A549 (cell line): Measurements from ENCODE around the gene SLC6A2. TPM values are rescaled to one million over a fixed set of nuclear protein-coding genes. Genes with fewer than 3 reads are reported as not detected.

Source experiments
- ATAC-seq, 2 experiments: fragments of 200-7000 bp in 1 of 2; fragments of >200 bp in 1 of 2; cut with Nextera tagmentation in 1 of 2; cut with Tn5 transposase in 1 of 2; 3 replicates each; pipeline versions ENCODE4 v1.8.0 to v1.9.1; 2018 to 2020; ENCODE audit warnings: mild to moderate bottlenecking in 1 of 2, moderate library complexity in 1 of 2
- CTCF ChIA-PET: fragments of 300-600 bp; sonication (Branson Sonifier 250); formaldehyde crosslinking; extraction: SDS; loops from one replicate; lab custom pipeline; 2021; ENCODE audit warnings: antibody characterized with exemption, inconsistent platforms; lab: Yijun Ruan, JAX
- POLR2A ChIA-PET: fragments of 350-600 bp; formaldehyde crosslinking; extraction: SDS; loops from one replicate; lab custom pipeline; 2021; ENCODE audit warnings: antibody characterized with exemption, inconsistent platforms; lab: Yijun Ruan, JAX
- DNase-seq, 2 experiments: peaks; one replicate each; pipeline versions ENCODE4 v3.0.0 to v3.0.0-alpha.2; 2011 to 2016; ENCODE audit warnings: low read depth in 1 of 2, low spot score in 1 of 2
- FAIRE-seq: peaks from 2 replicates; lab custom pipeline; 2011; peaks lifted over from hg19 to GRCh38; lab: Jason Lieb, UNC
- H3K27ac ChIP-seq, 2 experiments: fragments of >200 bp; sonication (Bioruptor Twin); formaldehyde crosslinking; 3 replicates each; pipeline ENCODE4 v1.5.1; 2016 to 2017
- H3K4me1 ChIP-seq: fragments of >200 bp; sonication (Bioruptor Twin); formaldehyde crosslinking; 3 replicates; pipeline ENCODE4 v1.6.1; 2016
- H3K4me2 ChIP-seq: fragments of >200 bp; sonication (Bioruptor Twin); formaldehyde crosslinking; 3 replicates; pipeline ENCODE4 v1.6.1; 2016
- H3K4me3 ChIP-seq: fragments of >200 bp; sonication (Bioruptor Twin); formaldehyde crosslinking; 3 replicates; pipeline ENCODE4 v1.5.1; 2016
- H3K9me3 ChIP-seq: fragments of >200 bp; sonication (Bioruptor Twin); formaldehyde crosslinking; 3 replicates; pipeline ENCODE4 v1.6.1; 2016
- BCL3 ChIP-seq: fragments of >200 bp; sonication (Bioruptor Twin); formaldehyde crosslinking; IDR thresholded peaks from 3 replicates; pipeline ENCODE4 v1.6.1; 2016
- BHLHE40 ChIP-seq: IDR thresholded peaks from 2 replicates; pipeline ENCODE4 v1.6.1; 2012; ENCODE audit warnings: low read depth, low read length, inconsistent platforms
- CHD2 ChIP-seq: fragments of 150-350 bp; IDR thresholded peaks from 2 replicates; pipeline ENCODE4 v1.6.1; 2014; ENCODE audit warnings: low read length; ENCODE audit not compliant: partially characterized antibody
- EHMT2 ChIP-seq: fragments of 200-600 bp; sonication (generic); IDR thresholded peaks from 2 replicates; pipeline ENCODE4 v1.6.1; 2016; ENCODE audit warnings: antibody characterized with exemption, low read depth, mild to moderate bottlenecking, moderate library complexity
- FOSL2 ChIP-seq, 2 experiments: fragments of 450-650 bp in 1 of 2; fragments of >200 bp in 1 of 2; sonication (Bioruptor Twin) in 1 of 2; formaldehyde crosslinking; IDR thresholded peaks; 2 replicates each; pipeline versions ENCODE4 v1.5.0 to v1.6.1; 2016 to 2020; ENCODE audit warnings: mild to moderate bottlenecking in 1 of 2, moderate library complexity in 1 of 2
- GATA3 ChIP-seq: IDR thresholded peaks from 2 replicates; pipeline ENCODE4 v1.6.1; 2012; ENCODE audit warnings: borderline replicate concordance
- HDAC2 ChIP-seq: fragments of 200-600 bp; sonication (generic); IDR thresholded peaks from 2 replicates; pipeline ENCODE4 v1.6.1; 2016
- HEYL ChIP-seq: fragments of 250-450 bp; sonication (Bioruptor Pico); IDR thresholded peaks from 2 replicates; pipeline ENCODE4 v1.8.0; 2021; ENCODE audit warnings: mild to moderate bottlenecking, moderate library complexity
- HOXB5 ChIP-seq: fragments of 250-450 bp; sonication (Bioruptor Pico); IDR thresholded peaks from 2 replicates; pipeline ENCODE4 v1.5.0; 2020; ENCODE audit warnings: mild to moderate bottlenecking, moderate library complexity
- JUN ChIP-seq, 2 experiments: fragments of >200 bp; sonication (Bioruptor Twin); formaldehyde crosslinking; IDR thresholded peaks; 2 replicates in 1 of 2; 3 replicates in 1 of 2; pipeline ENCODE4 v1.6.1; 2016 to 2017
- KDM1A ChIP-seq: fragments of 200-600 bp; sonication (generic); IDR thresholded peaks from 2 replicates; pipeline ENCODE4 v1.6.1; 2016; ENCODE audit warnings: low read depth, mild to moderate bottlenecking
- NPAS2 ChIP-seq: fragments of 250-450 bp; sonication (Bioruptor Pico); IDR thresholded peaks from 2 replicates; pipeline ENCODE4 v1.8.0; 2022; ENCODE audit warnings: mild to moderate bottlenecking, moderate library complexity, borderline replicate concordance
- POLR2AphosphoS2 ChIP-seq: conservative IDR thresholded peaks from 2 replicates; pipeline ENCODE4 v1.6.1; 2012; ENCODE audit warnings: low read length, improper control_type of control experiment, inconsistent platforms
- RARB ChIP-seq: fragments of 250-450 bp; sonication (Bioruptor Pico); IDR thresholded peaks from 2 replicates; pipeline ENCODE4 v1.8.0; 2021; ENCODE audit warnings: mild to moderate bottlenecking, moderate library complexity
- REST ChIP-seq: fragments of 200-600 bp; sonication (generic); IDR thresholded peaks from 2 replicates; pipeline ENCODE4 v1.6.1; 2016; ENCODE audit warnings: antibody characterized with exemption, mild to moderate bottlenecking, moderate library complexity
- RFX5 ChIP-seq: fragments of 450-650 bp; IDR thresholded peaks from 2 replicates; pipeline ENCODE4 v1.7.1; 2014; ENCODE audit warnings: antibody characterized with exemption, mild to moderate bottlenecking, moderate library complexity
- RNF2 ChIP-seq: fragments of 200-600 bp; sonication (generic); IDR thresholded peaks from 2 replicates; pipeline ENCODE4 v1.6.1; 2016; ENCODE audit warnings: low read depth, mild to moderate bottlenecking, antibody characterized with exemption, moderate library complexity, borderline replicate concordance
- ZFP36 ChIP-seq: fragments of 450-650 bp; IDR thresholded peaks from 2 replicates; pipeline ENCODE4 v1.6.1; 2014; ENCODE audit warnings: borderline replicate concordance; ENCODE audit not compliant: partially characterized antibody
- ZNF302 ChIP-seq: fragments of 250-450 bp; sonication (Bioruptor Pico); IDR thresholded peaks from 2 replicates; pipeline ENCODE4 v1.9.0; 2021; ENCODE audit warnings: inconsistent platforms, mild to moderate bottlenecking, moderate library complexity
- WGBS: methylation state at CpG from one replicate; pipeline ENCODE4 v1.1.6; 2017; ENCODE audit errors: missing lambda C conversion rate; 5-methylcytosine and 5-hydroxymethylcytosine counted together
- polyA plus RNA-seq, 4 experiments: library from polyadenylated mRNA; depleted of rRNA in 3 of 4; stranded (reverse); fragments of >200 nt; fragmentation: RNase III in 1 of 4; extraction: RNeasy Plus Mini Kit Qiagen cat#74134 plus additional on column Dnase treatment in 1 of 4; gene quantifications; 2 replicates in 3 of 4; 3 replicates in 1 of 4; pipeline ENCODE4 v1.2.3, GENCODE V29; 2011 to 2017
- TF ChIP-seq, protein P1 (sequence below): fragments of 150-350 bp; IDR thresholded peaks from 2 replicates; pipeline ENCODE4 v1.6.1; 2014; ENCODE audit warnings: low read depth, mild to moderate bottlenecking, low read length
- TF ChIP-seq, protein P2 (sequence below): fragments of 250-450 bp; sonication (Bioruptor Pico); IDR thresholded peaks from 2 replicates; pipeline ENCODE4 v1.5.0; 2020; ENCODE audit warnings: low read depth, mild to moderate bottlenecking, moderate library complexity

SLC6A2 gene
- polyA plus RNA-seq, 2 of the 4 experiments (the other 2 are of a cell fraction) = not detected

- CTCF ChIA-PET = interaction anchor here (1.9 to 26.4 kb wide), 2 partner anchors 8 to 225 kb away, joined by 4 to 554 read pairs; no protein-coding TSS in a partner anchor
- POLR2A ChIA-PET = no interaction called here
- H3K4me1 ChIP-seq = peaks cover 4% of the 10 kb centered on the region; the same call in 2 of the 3 replicates
- FAIRE-seq (no peak), ATAC-seq (no peak), DNase-seq (no peak)
- no peak overlapping the region for H3K4me3 ChIP-seq
- TF ChIP-seq JUN (IDR thresholded peaks at IDR 0.05) (no peak), ZFP36 (no peak), BCL3 (no peak), POLR2AphosphoS2 (no peak), FOSL2 (IDR thresholded peaks at IDR 0.05) (no peak), FOSL2 (CRISPR knock-in tag; IDR thresholded peaks at IDR 0.05) (no peak), BHLHE40 (no peak), CHD2 (no peak), NPAS2 (CRISPR knock-in tag) (no peak), REST (no peak), GATA3 (no peak), KDM1A (no peak), RFX5 (no peak), RARB (no peak), HOXB5 (CRISPR knock-in tag) (no peak), EHMT2 (no peak), ZNF302 (no peak), RNF2 (no peak), HDAC2 (no peak)
- TF ChIP-seq, protein P1, sequence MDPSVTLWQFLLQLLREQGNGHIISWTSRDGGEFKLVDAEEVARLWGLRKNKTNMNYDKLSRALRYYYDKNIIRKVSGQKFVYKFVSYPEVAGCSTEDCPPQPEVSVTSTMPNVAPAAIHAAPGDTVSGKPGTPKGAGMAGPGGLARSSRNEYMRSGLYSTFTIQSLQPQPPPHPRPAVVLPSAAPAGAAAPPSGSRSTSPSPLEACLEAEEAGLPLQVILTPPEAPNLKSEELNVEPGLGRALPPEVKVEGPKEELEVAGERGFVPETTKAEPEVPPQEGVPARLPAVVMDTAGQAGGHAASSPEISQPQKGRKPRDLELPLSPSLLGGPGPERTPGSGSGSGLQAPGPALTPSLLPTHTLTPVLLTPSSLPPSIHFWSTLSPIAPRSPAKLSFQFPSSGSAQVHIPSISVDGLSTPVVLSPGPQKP = no peak
- TF ChIP-seq, protein P2, sequence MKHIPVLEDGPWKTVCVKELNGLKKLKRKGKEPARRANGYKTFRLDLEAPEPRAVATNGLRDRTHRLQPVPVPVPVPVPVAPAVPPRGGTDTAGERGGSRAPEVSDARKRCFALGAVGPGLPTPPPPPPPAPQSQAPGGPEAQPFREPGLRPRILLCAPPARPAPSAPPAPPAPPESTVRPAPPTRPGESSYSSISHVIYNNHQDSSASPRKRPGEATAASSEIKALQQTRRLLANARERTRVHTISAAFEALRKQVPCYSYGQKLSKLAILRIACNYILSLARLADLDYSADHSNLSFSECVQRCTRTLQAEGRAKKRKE = no peak
- H3K4me2 ChIP-seq = no peak overlapping the region
- peaks cover 1% of the 10 kb centered on the region; the same call in 2 of the 3 replicates for H3K9me3 ChIP-seq
- H3K27ac ChIP-seq = no peak overlapping the region
- WGBS = 17% methylated on average over 1 of the region's 1 CpG
Observed at GRCh38 chr16:55690841-55691240, 35.1 kb downstream of the SLC6A2 start.

- DNase-seq (no peak), ATAC-seq (no peak)
- no peaks in the 10 kb centered on the region for H3K9me3 ChIP-seq
- TF ChIP-seq RFX5 (no peak), HEYL (CRISPR knock-in tag) (no peak), EHMT2 (no peak)
- TF ChIP-seq, all 56 proteins: peak for 0
- H3K4me1 ChIP-seq = peaks cover 4% of the 10 kb centered on the region; the same call in 2 of the 3 replicates
- CTCF ChIA-PET = interaction anchor here (1.1 to 26.4 kb wide), 3 partner anchors 11 to 226 kb away, joined by 3 to 554 read pairs (median 6); no protein-coding TSS in a partner anchor
- no peak overlapping the region for H3K4me3 ChIP-seq
- no peak for FAIRE-seq
- POLR2A ChIA-PET = no interaction called here
- H3K4me2 ChIP-seq = no peak overlapping the region
- H3K27ac ChIP-seq = no peak overlapping the region
- WGBS = 76% methylated on average over 12 of the region's 12 CpGs
Observed at GRCh38 chr16:55691771-55692170, 36.0 kb downstream of the SLC6A2 start.
